ENCODE data around the gene CADM1.

GRCh38 chr11:115153731-115154354 is 350.4 kb downstream of the CADM1 start:
- TF ChIP-seq, protein P1, sequence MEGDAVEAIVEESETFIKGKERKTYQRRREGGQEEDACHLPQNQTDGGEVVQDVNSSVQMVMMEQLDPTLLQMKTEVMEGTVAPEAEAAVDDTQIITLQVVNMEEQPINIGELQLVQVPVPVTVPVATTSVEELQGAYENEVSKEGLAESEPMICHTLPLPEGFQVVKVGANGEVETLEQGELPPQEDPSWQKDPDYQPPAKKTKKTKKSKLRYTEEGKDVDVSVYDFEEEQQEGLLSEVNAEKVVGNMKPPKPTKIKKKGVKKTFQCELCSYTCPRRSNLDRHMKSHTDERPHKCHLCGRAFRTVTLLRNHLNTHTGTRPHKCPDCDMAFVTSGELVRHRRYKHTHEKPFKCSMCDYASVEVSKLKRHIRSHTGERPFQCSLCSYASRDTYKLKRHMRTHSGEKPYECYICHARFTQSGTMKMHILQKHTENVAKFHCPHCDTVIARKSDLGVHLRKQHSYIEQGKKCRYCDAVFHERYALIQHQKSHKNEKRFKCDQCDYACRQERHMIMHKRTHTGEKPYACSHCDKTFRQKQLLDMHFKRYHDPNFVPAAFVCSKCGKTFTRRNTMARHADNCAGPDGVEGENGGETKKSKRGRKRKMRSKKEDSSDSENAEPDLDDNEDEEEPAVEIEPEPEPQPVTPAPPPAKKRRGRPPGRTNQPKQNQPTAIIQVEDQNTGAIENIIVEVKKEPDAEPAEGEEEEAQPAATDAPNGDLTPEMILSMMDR (IDR thresholded peaks at IDR 0.05; ENCODE audit: low read depth, low read length) = no peak
- TF ChIP-seq EZH2phosphoT487 (IDR thresholded peaks at IDR 0.05; ENCODE audit: low read depth) = no peak

All from OCI-LY3 (cell line).